ENCODE results near the gene SUN1.
"Not testable (repeated sequence)": the region's sequence is repeated elsewhere in the genome, so short reads cannot be mapped to it uniquely, and the experiment has no call there.

Gene SUN1

GRCh38 chr7:856444-857095, 24.3 kb downstream of the SUN1 start:
- DNase-seq (ENCODE audit: low read depth) = no peak

GRCh38 chr7:857661-858060, 25.4 kb downstream of the SUN1 start:
- DNase-seq (ENCODE audit: low read depth) = no peak

GRCh38 chr7:859359-860030, 27.2 kb downstream of the SUN1 start:
- no peak for DNase-seq (ENCODE audit: low read depth)

- DNase-seq (ENCODE audit: low read depth) = no peak
Measured at GRCh38 chr7:860149-860548, 27.9 kb downstream of the SUN1 start.

GRCh38 chr7:861222-861621, 28.9 kb downstream of the SUN1 start:
- DNase-seq (ENCODE audit: low read depth) = no peak

- no peak for DNase-seq (ENCODE audit: low read depth)
Measured at GRCh38 chr7:862157-862556, 29.9 kb downstream of the SUN1 start.

- no peak for DNase-seq (ENCODE audit: low read depth)
Measured at GRCh38 chr7:863106-863505, 30.8 kb downstream of the SUN1 start.

GRCh38 chr7:865921-866320, 33.6 kb downstream of the SUN1 start:
- DNase-seq (ENCODE audit: low read depth) = no peak

- DNase-seq (ENCODE audit: low read depth) = no peak
Measured at GRCh38 chr7:867001-867405, 34.7 kb downstream of the SUN1 start.

- DNase-seq (ENCODE audit: low read depth) = no peak
Measured at GRCh38 chr7:867406-868188, 35.3 kb downstream of the SUN1 start.

GRCh38 chr7:868189-868486, 35.9 kb downstream of the SUN1 start:
- DNase-seq (ENCODE audit: low read depth) = no peak

GRCh38 chr7:869348-869747, 37.1 kb downstream of the SUN1 start:
- DNase-seq (ENCODE audit: low read depth) = no peak

GRCh38 chr7:871900-872537, 39.7 kb downstream of the SUN1 start:
- no peak for DNase-seq (ENCODE audit: low read depth)

GRCh38 chr7:872685-873084, 40.4 kb downstream of the SUN1 start:
- DNase-seq (ENCODE audit: low read depth) = not testable (repeated sequence)

- DNase-seq (ENCODE audit: low read depth) = peak; percentile 66
Measured at GRCh38 chr7:873367-874002, 41.2 kb downstream of the SUN1 start.

- no peak for DNase-seq (ENCODE audit: low read depth)
Measured at GRCh38 chr7:874031-874749, 41.9 kb downstream of the SUN1 start.

- no peak for DNase-seq (ENCODE audit: low read depth)
Measured at GRCh38 chr7:875051-875450, 42.8 kb downstream of the SUN1 start.

- no peak for DNase-seq (ENCODE audit: low read depth)
Measured at GRCh38 chr7:875476-876076, 43.3 kb downstream of the SUN1 start.

- peak; percentile 95 for DNase-seq (ENCODE audit: low read depth)
Measured at GRCh38 chr7:876077-876971, 44.0 kb downstream of the SUN1 start, which contains the start of gene GET4. Gene GET4 (plus strand): TSS chr7:876554. CDS start chr7:876646, 92 bp downstream.

- no peak for DNase-seq (ENCODE audit: low read depth)
Measured at GRCh38 chr7:876972-877311, 44.7 kb downstream of the SUN1 start.

Measured in activated T-cell treated with anti-CD3 and anti-CD28 coated beads for 24 hours (primary cell).